Astrocyte of the cerebellum (primary cell): ENCODE data around the gene EFCAB14.

Experiments
- DNase-seq: peaks from one replicate; pipeline ENCODE4 v3.0.0-alpha.2; 2011; ENCODE audit warnings: low read depth
- H3K4me3 ChIP-seq: 2 replicates; pipeline ENCODE4 v1.5.1; 2011; ENCODE audit warnings: mild to moderate bottlenecking, low read depth, low read length, moderate library complexity
- CTCF ChIP-seq: IDR thresholded peaks from 2 replicates; pipeline ENCODE4 v1.5.1; 2012; ENCODE audit warnings: low read length, low read depth, moderate library complexity, mild to moderate bottlenecking; ENCODE audit errors: missing control alignments
- in situ Hi-C: cut with HindIII; loops from 2 replicates; pipeline ENCODE4 v1.10.0; 2017; ENCODE audit warnings: low sequenced_read_pairs

The EFCAB14 gene

GRCh38 chr1:46687093-46687659 is 31.7 kb downstream of the EFCAB14 start:
- DNase-seq = peak; percentile 79
- TF ChIP-seq CTCF = no peak
- H3K4me3 ChIP-seq = no peak overlapping the region
- in situ Hi-C loops = no loop called here

- no peak for TF ChIP-seq CTCF
- H3K4me3 ChIP-seq = no peak overlapping the region
- DNase-seq = no peak
- in situ Hi-C loops = no loop called here
These were observed 32.7 kb downstream of the EFCAB14 start for GRCh38 chr1:46686255-46686654.

- TF ChIP-seq CTCF = no peak
- no peak for DNase-seq
- no peak overlapping the region for H3K4me3 ChIP-seq
- in situ Hi-C loops = no loop called here
These were observed 34.2 kb downstream of the EFCAB14 start for GRCh38 chr1:46684670-46685069.

GRCh38 chr1:46682064-46682463 is 36.9 kb downstream of the EFCAB14 start:
- no peak for TF ChIP-seq CTCF
- DNase-seq = no peak
- in situ Hi-C loops = no loop called here
- no peak overlapping the region for H3K4me3 ChIP-seq

- no peak for TF ChIP-seq CTCF
- no peak overlapping the region for H3K4me3 ChIP-seq
- in situ Hi-C loops = no loop called here
- no peak for DNase-seq
These were observed 37.4 kb downstream of the EFCAB14 start for GRCh38 chr1:46681333-46682034.

- TF ChIP-seq CTCF = no peak
- in situ Hi-C loops = no loop called here
- no peak overlapping the region for H3K4me3 ChIP-seq
- no peak for DNase-seq
These were observed 38.9 kb downstream of the EFCAB14 start for GRCh38 chr1:46679789-46680573.
